ENCODE results near the gene CSRP1. TPM values are rescaled to one million over a fixed set of nuclear protein-coding genes. Genes with fewer than 3 reads are reported as not detected.

CSRP1 gene
- total RNA-seq, 1 donor from 2014 or later = 29.5 TPM

DNA sequence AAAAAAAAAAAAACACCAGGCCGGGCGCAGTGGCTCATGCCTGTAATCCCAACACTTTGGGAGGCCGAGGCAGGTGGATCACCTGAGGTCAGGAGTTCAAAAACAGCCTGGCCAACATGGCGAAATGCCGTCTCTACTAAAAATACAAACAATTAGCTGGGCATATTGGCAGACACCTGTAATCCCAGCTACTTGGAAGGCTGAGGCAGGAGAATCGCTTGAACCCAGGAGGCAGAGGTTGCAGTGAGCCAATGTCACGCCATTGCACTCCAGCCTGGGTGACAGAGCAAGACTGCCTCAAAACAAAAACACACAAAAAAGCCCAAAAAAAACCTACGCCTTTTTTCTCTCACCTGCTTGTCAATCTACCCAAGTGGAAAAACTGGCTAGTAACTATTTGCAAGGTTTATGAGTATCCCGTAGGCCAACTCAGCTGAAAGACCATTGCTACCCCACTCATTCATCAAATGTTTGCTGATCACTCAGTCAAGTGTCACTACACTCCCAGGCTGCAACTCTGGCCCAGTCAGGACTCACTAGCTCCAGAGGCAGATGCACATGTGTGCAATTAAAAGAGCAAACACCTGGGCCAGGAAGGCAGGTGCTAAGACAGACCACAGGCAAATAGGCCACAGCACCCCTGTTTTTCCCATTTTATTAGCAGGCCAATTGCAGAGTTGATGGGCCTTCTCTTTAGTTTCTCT, 2.0 kb downstream of the CSRP1 start:
- CTCF ChIA-PET = interaction anchor here (3.6 to 7.8 kb wide), 2 partner anchors 8 to 23 kb away, joined by 28 to 51 read pairs; no protein-coding TSS in a partner anchor
- H3K4me3 Mint-ChIP-seq = peak overlapping the region; percentile 88

DNA sequence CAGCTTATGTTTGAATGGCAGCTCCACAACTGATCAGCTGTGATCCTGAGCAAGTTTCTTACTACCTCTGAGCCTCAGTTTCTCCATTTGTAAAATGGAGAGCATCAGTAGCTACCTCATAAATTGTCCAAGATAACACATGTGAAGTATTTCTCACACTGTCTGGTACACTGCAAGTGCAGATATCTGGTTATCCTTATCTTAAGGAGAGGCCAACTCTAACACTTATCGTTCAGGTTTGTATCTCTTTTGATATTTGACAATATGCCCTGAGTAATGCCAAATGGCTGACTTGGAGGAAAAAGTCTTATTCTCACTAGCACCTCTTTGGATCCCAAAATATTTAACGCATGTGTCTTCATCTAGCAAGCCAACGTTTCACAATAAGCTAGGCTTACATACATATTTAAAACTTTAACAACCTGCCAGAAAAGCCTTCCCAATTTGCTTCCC, 2.7 kb downstream of the CSRP1 start:
- TF ChIP-seq, protein P1, sequence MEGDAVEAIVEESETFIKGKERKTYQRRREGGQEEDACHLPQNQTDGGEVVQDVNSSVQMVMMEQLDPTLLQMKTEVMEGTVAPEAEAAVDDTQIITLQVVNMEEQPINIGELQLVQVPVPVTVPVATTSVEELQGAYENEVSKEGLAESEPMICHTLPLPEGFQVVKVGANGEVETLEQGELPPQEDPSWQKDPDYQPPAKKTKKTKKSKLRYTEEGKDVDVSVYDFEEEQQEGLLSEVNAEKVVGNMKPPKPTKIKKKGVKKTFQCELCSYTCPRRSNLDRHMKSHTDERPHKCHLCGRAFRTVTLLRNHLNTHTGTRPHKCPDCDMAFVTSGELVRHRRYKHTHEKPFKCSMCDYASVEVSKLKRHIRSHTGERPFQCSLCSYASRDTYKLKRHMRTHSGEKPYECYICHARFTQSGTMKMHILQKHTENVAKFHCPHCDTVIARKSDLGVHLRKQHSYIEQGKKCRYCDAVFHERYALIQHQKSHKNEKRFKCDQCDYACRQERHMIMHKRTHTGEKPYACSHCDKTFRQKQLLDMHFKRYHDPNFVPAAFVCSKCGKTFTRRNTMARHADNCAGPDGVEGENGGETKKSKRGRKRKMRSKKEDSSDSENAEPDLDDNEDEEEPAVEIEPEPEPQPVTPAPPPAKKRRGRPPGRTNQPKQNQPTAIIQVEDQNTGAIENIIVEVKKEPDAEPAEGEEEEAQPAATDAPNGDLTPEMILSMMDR (IDR thresholded peaks at IDR 0.05) = no peak
- ChIA-PET POLR2A (no interaction called here), CTCF (interaction anchor here (1.3 to 7.8 kb wide), 3 partner anchors 8 to 56 kb away, joined by 4 to 51 read pairs (median 28); no protein-coding TSS in a partner anchor)
- H3K27me3 Mint-ChIP-seq = no peaks in the 10 kb centered on the region
- no peak for ATAC-seq (ENCODE audit: low read depth)
- intact Hi-C loops (cut with micrococcal nuclease) = loop anchor here (10.0 kb wide), 1 partner anchor 479 kb away; the partner anchor contains the start of gene KIF21B
- no peaks in the 10 kb centered on the region for H3K9me3 Mint-ChIP-seq
- H3K36me3 Mint-ChIP-seq (ENCODE audit: low read depth) = peaks cover 6% of the 10 kb centered on the region
- no peak overlapping the region for H3K4me3 Mint-ChIP-seq
- H3K27ac Mint-ChIP-seq = no peak overlapping the region
- H3K4me1 Mint-ChIP-seq = peaks cover 26% of the 10 kb centered on the region
- no peak for DNase-seq

More for the DNA sequence above, 2.0 kb downstream of the CSRP1 start:
- no peak for DNase-seq
- intact Hi-C loops (cut with micrococcal nuclease) = loop anchor here (10.0 kb wide), 1 partner anchor 480 kb away; the partner anchor contains the start of gene KIF21B
- Mint-ChIP-seq H3K9me3 (no peaks in the 10 kb centered on the region), H3K36me3 (ENCODE audit: low read depth) (peaks cover 6% of the 10 kb centered on the region), H3K27ac (no peak overlapping the region), H3K27me3 (no peaks in the 10 kb centered on the region), H3K4me1 (peaks cover 26% of the 10 kb centered on the region)
- POLR2A ChIA-PET = no interaction called here
- TF ChIP-seq, protein P1 (IDR thresholded peaks at IDR 0.05) = no peak
- no peak for ATAC-seq (ENCODE audit: low read depth)

DNA sequence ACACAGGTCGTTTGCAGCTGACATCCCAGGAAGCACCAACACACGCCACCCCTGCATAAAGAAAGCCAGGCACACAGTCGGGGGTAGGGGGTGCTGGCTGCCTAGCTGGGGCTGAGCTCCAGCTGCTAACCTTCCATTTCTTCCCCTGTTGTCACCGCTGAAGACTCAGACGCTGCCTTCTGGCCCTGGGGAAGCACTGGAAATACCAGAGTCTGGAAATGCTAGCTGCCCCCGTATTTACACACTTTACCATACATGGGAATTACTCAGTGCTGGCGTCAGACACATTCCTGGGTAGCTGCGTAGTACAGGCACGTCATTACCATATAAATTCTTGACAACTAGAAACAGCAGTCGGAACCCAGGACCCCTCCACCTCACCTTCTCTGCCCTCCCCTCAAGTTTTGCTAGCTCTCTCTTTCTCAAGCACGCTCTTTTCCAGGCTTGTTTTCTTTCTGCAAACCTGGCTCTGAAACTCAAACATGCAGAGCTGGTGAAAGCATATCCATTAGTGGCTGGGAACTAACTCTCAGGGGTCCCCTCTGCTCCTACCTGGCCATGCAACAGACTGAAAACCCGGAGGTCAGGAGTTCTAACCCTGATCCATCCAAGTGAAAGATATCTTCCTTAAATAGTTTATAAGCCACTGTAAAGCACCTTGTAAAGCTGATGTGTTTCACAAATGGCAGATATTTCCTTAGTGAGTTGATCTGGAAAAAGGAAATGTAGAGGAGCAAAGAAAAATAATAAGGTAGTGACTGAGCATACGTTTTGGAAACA, 3.3 kb downstream of the CSRP1 start:
- Mint-ChIP-seq H3K36me3 (ENCODE audit: low read depth) (peaks cover 6% of the 10 kb centered on the region), H3K27ac (no peak overlapping the region), H3K4me3 (no peak overlapping the region), H3K27me3 (no peaks in the 10 kb centered on the region), H3K4me1 (peaks cover 26% of the 10 kb centered on the region), H3K9me3 (no peaks in the 10 kb centered on the region)
- TF ChIP-seq, protein P1 (IDR thresholded peaks at IDR 0.05) = no peak
- CTCF ChIA-PET = interaction anchor here (1.3 to 7.8 kb wide), 3 partner anchors 9 to 55 kb away, joined by 4 to 51 read pairs (median 28); no protein-coding TSS in a partner anchor
- intact Hi-C loops (cut with micrococcal nuclease) = loop anchor here (10.0 kb wide), 1 partner anchor 479 kb away; the partner anchor contains the start of gene KIF21B
- DNase-seq = no peak
- ATAC-seq (ENCODE audit: low read depth) = no peak
- POLR2A ChIA-PET = no interaction called here

DNA sequence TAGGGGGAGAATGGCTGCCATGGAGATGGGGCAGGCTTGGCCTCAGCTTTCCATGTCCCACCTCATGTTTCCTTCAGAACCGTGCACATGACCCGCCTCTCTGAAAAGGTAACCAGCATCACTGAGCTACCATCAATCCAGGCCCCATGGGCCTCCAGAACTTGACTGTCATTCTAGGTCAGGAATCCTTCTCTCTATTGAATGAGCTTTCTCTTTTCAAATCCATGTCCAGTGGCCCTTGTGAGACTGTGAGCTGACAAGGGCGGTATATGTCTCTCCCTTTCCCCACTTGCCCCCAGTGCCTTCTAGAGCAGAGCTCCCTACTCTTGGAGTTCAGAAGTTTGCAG, 4.4 kb downstream of the CSRP1 start:
- POLR2A ChIA-PET = no interaction called here
- no peak overlapping the region for H3K4me3 Mint-ChIP-seq
- H3K4me1 Mint-ChIP-seq = peaks cover 20% of the 10 kb centered on the region
- H3K36me3 Mint-ChIP-seq (ENCODE audit: low read depth) = peaks cover 10% of the 10 kb centered on the region
- no peaks in the 10 kb centered on the region for H3K9me3 Mint-ChIP-seq
- intact Hi-C loops (cut with micrococcal nuclease) = loop anchor here (10.0 kb wide), 1 partner anchor 478 kb away; the partner anchor contains the start of gene KIF21B
- CTCF ChIA-PET = interaction anchor here (3.6 to 7.8 kb wide), 2 partner anchors 10 to 20 kb away, joined by 28 to 51 read pairs; no protein-coding TSS in a partner anchor
- H3K27me3 Mint-ChIP-seq = no peaks in the 10 kb centered on the region
- TF ChIP-seq, protein P1 (IDR thresholded peaks at IDR 0.05) = no peak
- DNase-seq = no peak
- no peak overlapping the region for H3K27ac Mint-ChIP-seq
- ATAC-seq (ENCODE audit: low read depth) = no peak
